Mesodermal cell (in vitro differentiated cells): ENCODE data around the gene TYROBP.

Experiments
- H3K27ac ChIP-seq: 2 replicates; pipeline ENCODE4 v1.7.0; 2013; ENCODE audit warnings: mild to moderate bottlenecking, low read depth, low read length, moderate library complexity; ENCODE audit not compliant: severe bottlenecking
- H3K36me3 ChIP-seq: 2 replicates; pipeline ENCODE4 v1.7.1; 2013; ENCODE audit warnings: mild to moderate bottlenecking, low read length, moderate library complexity; ENCODE audit not compliant: control insufficient read depth, insufficient read depth
- H3K4me1 ChIP-seq: one replicate; pipeline ENCODE4 v1.7.1; 2013; ENCODE audit warnings: mild to moderate bottlenecking, low read length; ENCODE audit not compliant: insufficient read depth, control insufficient read depth, poor library complexity, severe bottlenecking
- H3K4me3 ChIP-seq: 2 replicates; pipeline ENCODE4 v1.7.0; 2013; ENCODE audit warnings: low read length, control low read depth, mild to moderate bottlenecking; ENCODE audit not compliant: insufficient read depth, poor library complexity, severe bottlenecking; ENCODE audit errors: extremely low read depth
- H3K9me3 ChIP-seq: 2 replicates; pipeline ENCODE4 v1.7.1; 2013; ENCODE audit warnings: mild to moderate bottlenecking, low read length, moderate library complexity; ENCODE audit not compliant: control insufficient read depth
- WGBS, 2 experiments: methylation state at CpG; one replicate each; pipeline ENCODE4 v1.1.5; 2013; ENCODE audit warnings: missing lambda C conversion rate in 2 of 2; ENCODE audit not compliant: insufficient coverage in 2 of 2; 5-methylcytosine and 5-hydroxymethylcytosine counted together

TYROBP gene

GRCh38 chr19:35940078-35940775, 32.1 kb upstream of the TYROBP start:
- no peaks in the 10 kb centered on the region for H3K9me3 ChIP-seq
- 95 to 98% methylated on average over 38 to 49 of the region's 51 CpGs for WGBS, 2 experiments
- no peaks in the 10 kb centered on the region for H3K4me1 ChIP-seq
- H3K4me3 ChIP-seq, result no peak overlapping the region
- H3K27ac ChIP-seq, result no peak overlapping the region
- H3K36me3 ChIP-seq, result peaks cover 18% of the 10 kb centered on the region

- no peak overlapping the region for H3K27ac ChIP-seq
- peaks cover 18% of the 10 kb centered on the region for H3K36me3 ChIP-seq
- no peak overlapping the region for H3K4me3 ChIP-seq
- no peaks in the 10 kb centered on the region for H3K4me1 ChIP-seq
- WGBS, 2 experiments, result 94% methylated on average over 39 to 54 of the region's 55 CpGs
- no peaks in the 10 kb centered on the region for H3K9me3 ChIP-seq
Measured at GRCh38 chr19:35939307-35940077, 31.4 kb upstream of the TYROBP start.

GRCh38 chr19:35938282-35939224, 30.5 kb upstream of the TYROBP start:
- Histone ChIP-seq H3K27ac (no peak overlapping the region), H3K4me1 (no peaks in the 10 kb centered on the region), H3K36me3 (peaks cover 18% of the 10 kb centered on the region), H3K4me3 (peak overlapping the region; percentile 0), H3K9me3 (no peaks in the 10 kb centered on the region)
- WGBS, 2 experiments, result 90 to 93% methylated on average over 10 to 11 of the region's 13 CpGs

- H3K9me3 ChIP-seq, result no peaks in the 10 kb centered on the region
- H3K4me3 ChIP-seq, result peak overlapping the region; percentile 72
- WGBS, 2 experiments, result 77 to 79% methylated on average over 13 to 14 of the region's 14 CpGs
- no peak overlapping the region for H3K27ac ChIP-seq
- peaks cover 18% of the 10 kb centered on the region for H3K36me3 ChIP-seq
- no peaks in the 10 kb centered on the region for H3K4me1 ChIP-seq
Measured at GRCh38 chr19:35937345-35938281, 29.5 kb upstream of the TYROBP start.

GRCh38 chr19:35936738-35937268, 28.7 kb upstream of the TYROBP start:
- Histone ChIP-seq H3K9me3 (no peaks in the 10 kb centered on the region), H3K4me1 (no peaks in the 10 kb centered on the region), H3K4me3 (peak overlapping the region; percentile 72), H3K36me3 (peaks cover 11% of the 10 kb centered on the region), H3K27ac (no peak overlapping the region)
- WGBS, 2 experiments, result 31 to 33% methylated on average over 11 of the region's 11 CpGs

- peak within 1 kb of the TSS; percentile 72 for H3K4me3 ChIP-seq
- no peaks in the 10 kb centered on the region for H3K9me3 ChIP-seq
- H3K36me3 ChIP-seq, result peaks cover 11% of the 10 kb centered on the region
- H3K27ac ChIP-seq, result no peak within 1 kb of the TSS
- no peaks in the 10 kb centered on the region for H3K4me1 ChIP-seq
- WGBS, 2 experiments, result 10 to 24% methylated on average over 18 to 37 of the region's 68 CpGs
Measured at GRCh38 chr19:35935911-35936737, 28.0 kb upstream of the TYROBP start, which contains the start of gene LRFN3. Gene LRFN3, plus strand, starts transcription at chr19:35936374. Its CDS starts 3,052 bp downstream, at chr19:35939426.

GRCh38 chr19:35932291-35932936, 24.3 kb upstream of the TYROBP start:
- Histone ChIP-seq H3K4me3 (no peak overlapping the region), H3K9me3 (no peaks in the 10 kb centered on the region), H3K36me3 (no peaks in the 10 kb centered on the region), H3K4me1 (no peaks in the 10 kb centered on the region), H3K27ac (no peak overlapping the region)
- WGBS, 2 experiments, result 58 to 59% methylated on average over 4 to 7 of the region's 7 CpGs

GRCh38 chr19:35931874-35932202, 23.7 kb upstream of the TYROBP start:
- whole genome bisulfite sequencing, 2 experiments, result 12 to 16% methylated on average over 4 to 7 of the region's 9 CpGs

More at GRCh38 chr19:35931874-35932202, 23.7 kb upstream of the TYROBP start:
- Histone ChIP-seq H3K27ac (no peak overlapping the region), H3K4me1 (no peaks in the 10 kb centered on the region), H3K36me3 (no peaks in the 10 kb centered on the region), H3K4me3 (no peak overlapping the region), H3K9me3 (no peaks in the 10 kb centered on the region)
